Calu3 (cell line): ENCODE measurements around the gene CLDN20. TPM values are rescaled to one million over a fixed set of nuclear protein-coding genes. Genes with fewer than 3 reads are reported as not detected.

Experiments
- BruUV-seq: library from RNA; stranded (reverse); fragments of 400-500 nt; replicated peaks from 2 replicates; lab custom pipeline; 2021; lab: Mats Ljungman, UMichigan
- CTCF ChIA-PET: fragments of 300-600 bp; sonication (Branson Sonifier 250); formaldehyde crosslinking; loops from one replicate; lab custom pipeline; 2022; ENCODE audit warnings: antibody characterized with exemption; lab: Charles Lee
- DNase-seq: peaks from one replicate; pipeline ENCODE4 v3.0.0; 2022
- H3K27ac Mint-ChIP-seq: one replicate; pipeline ENCODE4 v1.8.0; 2022; ENCODE audit warnings: mixed read lengths; ENCODE audit not compliant: unreplicated experiment
- H3K27me3 Mint-ChIP-seq: one replicate; pipeline ENCODE4 v1.8.0; 2022; ENCODE audit warnings: mixed read lengths; ENCODE audit not compliant: unreplicated experiment
- H3K36me3 Mint-ChIP-seq: one replicate; pipeline ENCODE4 v1.8.0; 2022; ENCODE audit warnings: mild to moderate bottlenecking, moderate library complexity, mixed read lengths; ENCODE audit not compliant: insufficient read depth, unreplicated experiment
- H3K4me1 Mint-ChIP-seq: one replicate; pipeline ENCODE4 v1.8.0; 2022; ENCODE audit warnings: mild to moderate bottlenecking, low read depth, mixed read lengths; ENCODE audit not compliant: unreplicated experiment
- H3K4me3 Mint-ChIP-seq: one replicate; pipeline ENCODE4 v1.8.0; 2022; ENCODE audit warnings: mild to moderate bottlenecking, low read depth, moderate library complexity, mixed read lengths; ENCODE audit not compliant: unreplicated experiment
- H3K9me3 Mint-ChIP-seq: one replicate; pipeline ENCODE4 v1.8.0; 2022; ENCODE audit warnings: low read depth, mixed read lengths; ENCODE audit not compliant: unreplicated experiment
- intact Hi-C: fragments of 100-400 bp; cut with micrococcal nuclease; formaldehyde crosslinking; loops from one replicate; pipeline ENCODE4 v1.10.0; 2022; ENCODE audit not compliant: unreplicated experiment
- total RNA-seq: library from RNA; stranded (reverse); gene quantifications from 2 replicates; pipeline ENCODE4 v1.2.3, GENCODE V29; 2022
- TF ChIP-seq, protein P1 (sequence below): fragments of 200-600 bp; IDR thresholded peaks from one replicate; pipeline ENCODE4 v1.8.0; 2022; ENCODE audit warnings: antibody characterized with exemption; ENCODE audit not compliant: unreplicated experiment

Gene CLDN20
- total RNA-seq, 1 experiment from 2014 or later = not detected

DNA sequence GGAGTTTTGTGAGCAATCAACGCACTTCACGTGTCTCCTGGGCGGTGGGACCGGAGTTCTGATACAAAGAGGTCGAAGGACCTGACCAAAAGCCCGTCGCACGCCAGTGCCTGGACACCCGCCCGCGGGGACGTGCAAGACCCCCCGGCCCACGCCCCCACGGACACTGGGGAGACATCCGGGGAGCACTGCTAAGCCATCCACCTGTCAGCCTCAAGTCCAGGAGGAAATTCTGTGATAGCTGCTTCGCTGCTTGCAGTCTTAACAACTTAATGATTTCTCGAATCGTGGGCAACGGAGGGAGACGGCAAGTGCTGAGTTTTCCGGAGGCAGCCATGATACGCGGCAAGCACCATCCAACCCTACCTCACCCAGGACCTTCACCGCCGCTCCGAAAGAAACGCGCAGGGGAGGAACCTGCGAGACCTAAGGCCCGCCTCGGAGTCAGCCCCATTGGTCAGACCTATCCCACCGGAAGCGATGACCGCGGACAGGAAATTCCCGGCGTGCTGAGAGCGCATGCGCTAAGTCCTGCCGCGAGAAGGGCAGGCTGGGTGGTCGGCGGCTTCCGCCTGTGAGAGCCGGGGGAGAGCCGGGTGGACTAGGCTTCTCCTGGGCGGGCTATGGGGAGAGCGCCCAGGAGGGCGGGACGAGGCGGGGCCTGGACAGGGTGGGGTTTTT is 50.4 kb downstream of the CLDN20 start, which contains the start of gene TFB1M:
TFB1M (minus strand) TSS at position 393 of the 681 bp plus-strand sequence; CDS start at position 337, 56 bp downstream.
- intact Hi-C loops = no loop called here
- peak; percentile 95 for DNase-seq
- BruUV-seq = TSS peak; percentile 62
- TF ChIP-seq, protein P1, sequence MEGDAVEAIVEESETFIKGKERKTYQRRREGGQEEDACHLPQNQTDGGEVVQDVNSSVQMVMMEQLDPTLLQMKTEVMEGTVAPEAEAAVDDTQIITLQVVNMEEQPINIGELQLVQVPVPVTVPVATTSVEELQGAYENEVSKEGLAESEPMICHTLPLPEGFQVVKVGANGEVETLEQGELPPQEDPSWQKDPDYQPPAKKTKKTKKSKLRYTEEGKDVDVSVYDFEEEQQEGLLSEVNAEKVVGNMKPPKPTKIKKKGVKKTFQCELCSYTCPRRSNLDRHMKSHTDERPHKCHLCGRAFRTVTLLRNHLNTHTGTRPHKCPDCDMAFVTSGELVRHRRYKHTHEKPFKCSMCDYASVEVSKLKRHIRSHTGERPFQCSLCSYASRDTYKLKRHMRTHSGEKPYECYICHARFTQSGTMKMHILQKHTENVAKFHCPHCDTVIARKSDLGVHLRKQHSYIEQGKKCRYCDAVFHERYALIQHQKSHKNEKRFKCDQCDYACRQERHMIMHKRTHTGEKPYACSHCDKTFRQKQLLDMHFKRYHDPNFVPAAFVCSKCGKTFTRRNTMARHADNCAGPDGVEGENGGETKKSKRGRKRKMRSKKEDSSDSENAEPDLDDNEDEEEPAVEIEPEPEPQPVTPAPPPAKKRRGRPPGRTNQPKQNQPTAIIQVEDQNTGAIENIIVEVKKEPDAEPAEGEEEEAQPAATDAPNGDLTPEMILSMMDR = no peak
- CTCF ChIA-PET = interaction anchor here (0.6 kb wide), 3 partner anchors 241 to 1356 kb away, joined by 3 to 4 read pairs (median 3); no protein-coding TSS in a partner anchor
- Mint-ChIP-seq H3K36me3 (peaks cover 24% of the 10 kb centered on the region), H3K4me1 (peaks cover 3% of the 10 kb centered on the region), H3K27ac (peak within 1 kb of the TSS; percentile 71), H3K27me3 (no peaks in the 10 kb centered on the region), H3K9me3 (peaks cover 1% of the 10 kb centered on the region), H3K4me3 (peak within 1 kb of the TSS; percentile 90)

DNA sequence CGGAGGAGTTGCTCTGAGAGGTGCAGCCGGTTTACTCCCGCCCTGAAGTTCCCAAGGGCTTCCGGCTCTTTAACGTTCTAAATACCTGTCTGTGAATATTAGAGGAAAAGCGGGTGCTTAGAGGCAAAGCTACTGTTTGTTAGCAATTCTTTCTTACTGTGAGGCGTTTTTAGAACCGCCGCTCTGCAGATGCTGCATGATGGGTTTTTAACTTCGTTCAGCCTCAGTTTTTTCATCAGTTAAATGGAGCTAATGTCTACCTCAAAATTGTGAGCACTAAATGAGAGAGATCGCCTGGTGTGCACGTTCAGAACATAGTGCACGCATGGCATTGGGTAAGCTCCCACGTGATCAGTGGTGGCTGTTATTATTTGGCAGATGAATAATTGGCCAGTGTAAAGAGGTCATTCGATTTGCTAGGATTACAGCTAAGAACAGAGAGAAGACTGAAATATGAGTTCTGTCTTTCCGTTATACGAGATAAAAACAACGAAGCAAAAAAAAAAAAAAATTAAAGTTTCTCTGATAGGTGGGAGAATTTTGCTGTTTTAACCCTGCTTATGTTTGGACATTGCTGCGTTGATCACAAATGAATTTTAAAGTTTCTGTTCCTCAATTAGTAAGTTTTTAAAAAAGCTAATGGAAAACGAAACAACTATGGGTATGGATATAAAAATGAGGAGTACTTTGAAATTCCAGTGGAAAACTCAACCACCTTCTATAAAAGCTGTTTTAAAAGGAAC is 51.1 kb downstream of the CLDN20 start:
- Mint-ChIP-seq H3K27me3 (no peaks in the 10 kb centered on the region), H3K4me1 (no peaks in the 10 kb centered on the region), H3K4me3 (peak overlapping the region; percentile 90), H3K27ac (peak overlapping the region; percentile 71), H3K36me3 (peaks cover 24% of the 10 kb centered on the region), H3K9me3 (no peaks in the 10 kb centered on the region)
- TF ChIP-seq, protein P1 = no peak
- peak; percentile 40 for DNase-seq
- BruUV-seq = TSS peak; percentile 91
- intact Hi-C loops = no loop called here
- CTCF ChIA-PET = interaction anchor here (0.6 to 0.9 kb wide), 3 partner anchors 14 to 1355 kb away, joined by 3 to 4 read pairs (median 3); no protein-coding TSS in a partner anchor

DNA sequence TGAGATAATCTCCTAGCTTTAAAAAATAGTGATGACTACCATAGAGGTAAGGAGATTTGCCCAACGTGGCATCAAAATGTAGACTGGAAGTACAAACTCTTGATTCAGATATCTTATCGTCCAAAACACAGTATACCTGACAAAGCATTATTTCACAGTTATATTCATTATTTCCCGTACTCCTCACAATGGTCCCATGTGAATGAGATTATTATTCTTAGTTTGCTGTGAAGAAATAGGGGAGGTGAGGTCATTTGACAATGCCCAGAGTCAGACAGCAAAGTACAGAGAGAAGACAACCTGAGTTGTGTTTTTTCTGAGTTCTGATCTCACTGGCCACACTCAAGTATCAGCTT is 51.7 kb downstream of the CLDN20 start:
- Mint-ChIP-seq H3K4me1 (no peaks in the 10 kb centered on the region), H3K36me3 (peaks cover 19% of the 10 kb centered on the region), H3K27me3 (no peaks in the 10 kb centered on the region), H3K27ac (peak overlapping the region; percentile 71), H3K4me3 (peak overlapping the region; percentile 90), H3K9me3 (no peaks in the 10 kb centered on the region)
- DNase-seq = no peak
- CTCF ChIA-PET = interaction anchor here (0.9 kb wide), 1 partner anchor 14 kb away, joined by 3 read pairs; no protein-coding TSS in a partner anchor
- TF ChIP-seq, protein P1 = no peak
- intact Hi-C loops = no loop called here
- BruUV-seq = no TSS peak

DNA sequence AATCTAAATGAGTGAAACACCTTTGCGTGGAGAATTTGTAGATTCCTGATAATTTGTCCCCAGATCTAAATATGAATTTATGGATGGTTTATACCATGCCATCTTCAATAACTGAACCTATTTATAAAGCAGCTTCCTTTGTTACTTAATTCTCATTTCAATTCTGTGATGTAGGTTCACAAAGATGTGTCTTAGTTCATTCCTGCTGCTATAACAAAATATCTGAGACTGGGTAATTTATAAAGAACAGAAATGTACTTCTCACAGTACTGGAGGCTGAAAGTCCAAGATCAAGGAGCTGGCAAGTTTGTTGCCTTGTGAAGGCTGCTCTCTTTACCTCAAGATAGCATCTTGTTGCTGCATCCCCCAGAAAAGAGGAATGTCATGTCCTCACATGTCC is 52.6 kb downstream of the CLDN20 start:
- H3K27ac Mint-ChIP-seq = no peak overlapping the region
- no peak for DNase-seq
- no peaks in the 10 kb centered on the region for H3K27me3 Mint-ChIP-seq
- CTCF ChIA-PET = no interaction called here
- TF ChIP-seq, protein P1 = no peak
- no peaks in the 10 kb centered on the region for H3K4me1 Mint-ChIP-seq
- H3K36me3 Mint-ChIP-seq = peaks cover 18% of the 10 kb centered on the region
- H3K9me3 Mint-ChIP-seq = no peaks in the 10 kb centered on the region
- no TSS peak for BruUV-seq
- intact Hi-C loops = no loop called here
- H3K4me3 Mint-ChIP-seq = no peak overlapping the region
